ENCODE measurements around the gene PDZD2.

PDZD2 gene

DNA sequence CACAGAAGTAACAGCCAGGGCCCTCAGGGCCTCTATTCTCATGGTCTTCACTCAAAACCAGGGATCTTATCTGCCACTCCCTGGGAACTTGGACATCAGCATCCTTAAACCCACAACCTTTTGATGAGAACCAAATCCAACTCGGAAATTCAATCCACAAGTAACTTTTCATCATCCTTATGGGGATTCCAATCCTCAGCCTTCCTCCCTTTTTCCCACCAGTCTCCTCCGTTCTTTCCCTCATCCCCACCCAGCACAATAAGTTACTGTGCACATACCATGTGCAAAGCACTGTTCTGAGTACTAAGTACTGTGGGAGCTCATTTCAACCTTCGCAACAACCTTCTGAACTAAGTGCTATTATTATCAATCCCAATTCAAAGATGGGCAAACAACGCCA, 518.1 kb downstream of the PDZD2 start:
- DNase-seq, result no peak

DNA sequence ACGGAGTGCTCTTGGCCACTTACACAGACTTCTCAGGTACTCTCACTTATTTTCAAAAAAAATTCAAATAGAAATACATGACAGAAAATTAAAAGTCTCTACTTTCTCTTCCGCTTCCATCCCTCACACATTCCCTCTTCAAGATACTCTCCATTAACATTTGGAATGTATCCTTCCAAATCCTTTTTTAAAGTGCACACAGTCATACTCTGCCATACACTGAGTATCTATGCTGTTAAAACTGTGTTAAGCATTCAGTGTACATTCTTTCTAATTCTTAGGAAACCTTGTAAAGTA, 519.7 kb downstream of the PDZD2 start:
- no peak for DNase-seq

DNA sequence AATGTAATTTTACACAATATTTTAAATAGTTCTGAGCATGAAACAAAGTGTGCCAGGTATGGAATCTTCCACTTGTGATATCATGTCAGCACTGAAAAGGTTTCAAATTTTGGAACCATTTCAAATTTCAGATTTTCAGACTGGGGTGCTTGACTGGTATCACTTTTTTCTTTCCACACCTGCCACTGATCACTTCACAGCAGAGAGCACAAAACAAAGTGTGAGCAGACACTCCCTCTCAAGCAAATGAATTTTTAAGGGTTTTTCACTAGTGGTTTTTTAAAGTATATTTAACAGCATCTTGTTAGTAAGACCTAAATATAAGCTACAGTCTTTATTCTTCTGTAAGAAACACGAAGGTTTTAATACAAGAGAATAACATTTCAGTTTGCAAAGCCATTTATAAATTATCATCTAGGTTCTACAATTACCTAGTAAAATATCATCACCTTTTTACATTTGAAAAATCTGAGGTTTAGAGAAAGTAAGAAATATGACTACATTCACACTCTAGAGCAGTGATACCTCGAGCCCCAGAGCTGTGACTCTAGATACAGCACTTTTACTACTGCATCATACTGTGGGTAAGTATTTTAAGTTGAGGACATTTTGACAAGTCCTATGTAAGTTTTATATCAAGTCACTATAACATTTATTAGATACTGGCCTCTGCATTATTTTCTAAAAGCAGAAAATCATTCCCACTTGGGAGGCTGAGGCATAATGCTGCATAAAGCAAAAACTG, 520.6 kb downstream of the PDZD2 start:
- DNase-seq, result no peak

DNA sequence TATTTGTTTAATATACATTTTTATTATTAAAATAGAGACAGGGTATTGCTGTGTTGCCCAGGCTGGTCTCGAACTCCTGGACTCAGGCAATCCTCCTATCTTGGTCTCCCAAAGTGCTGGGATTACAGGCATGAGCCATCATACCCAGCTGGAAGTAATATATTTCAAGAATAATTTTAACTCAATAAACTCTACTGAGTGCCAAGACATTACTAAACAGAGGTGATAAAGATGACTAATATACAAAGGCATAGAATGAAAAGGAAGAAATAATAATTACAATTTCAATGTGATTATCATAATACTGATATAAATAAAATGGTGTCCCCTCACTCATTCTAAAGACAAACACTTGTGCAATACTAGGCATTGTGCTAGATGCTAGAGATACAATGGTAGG, 521.3 kb downstream of the PDZD2 start:
- DNase-seq, result no peak
